Stimulated activated CD8-positive, alpha-beta memory T cell treated with anti-CD3 and anti-CD28 coated beads, Interleukin-4, amount 100 ng/mL, for 1 hour (primary cell): ENCODE data around the gene NDUFAF7.
"Not testable (repeated sequence)": the region's sequence is repeated elsewhere in the genome, so short reads cannot be mapped to it uniquely, and the experiment has no call there.

Source experiments
- DNase-seq, 2 donors: peaks; one replicate each; pipeline ENCODE4 v3.0.0-alpha.2; 2020; ENCODE audit warnings: low read depth in 2 of 2, low spot score in 1 of 2

NDUFAF7 gene

DNA sequence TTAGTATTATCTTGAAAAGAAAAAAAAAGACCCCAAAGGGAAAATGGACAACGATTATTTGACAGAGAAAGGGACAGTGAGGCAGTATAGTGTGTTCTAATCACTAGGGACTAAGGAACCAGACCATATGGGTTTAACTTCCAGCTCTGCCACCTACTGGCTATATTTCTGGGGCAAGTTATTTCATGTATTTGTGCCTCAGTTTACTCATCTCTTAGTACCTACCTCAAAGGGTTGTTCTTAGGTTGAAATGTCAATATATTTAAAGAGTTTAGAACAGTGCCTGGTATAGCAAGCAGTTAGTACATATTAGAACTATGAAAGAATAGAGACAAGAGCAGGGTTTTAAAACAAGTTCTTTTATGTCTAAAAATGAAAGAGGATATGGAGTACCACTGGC is 50.5 kb downstream of the NDUFAF7 start:
- no peak for DNase-seq

- no peak for DNase-seq
These were observed 51.3 kb downstream of the NDUFAF7 start for GRCh38 chr2:37282746-37283145.

DNA sequence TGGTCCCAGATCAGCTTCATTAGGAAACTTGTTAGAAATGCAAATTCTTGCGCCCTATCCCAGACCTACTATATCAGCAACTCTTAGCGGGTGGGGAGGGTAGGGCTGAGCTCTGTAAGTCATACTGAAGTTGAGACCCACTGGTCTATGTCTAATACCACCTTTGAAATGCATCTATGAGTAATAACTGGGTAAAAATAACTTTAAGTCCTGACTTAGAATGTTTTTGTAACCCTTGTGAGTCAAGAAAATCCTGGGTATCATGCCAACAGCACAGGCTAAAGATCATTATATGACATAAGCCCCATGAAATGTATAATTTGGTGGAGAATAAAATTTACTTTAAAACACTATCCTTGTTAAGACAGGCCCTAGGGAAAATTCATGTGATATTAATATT is 51.7 kb downstream of the NDUFAF7 start:
- DNase-seq, result no peak

GRCh38 chr2:37284381-37284780 is 52.9 kb downstream of the NDUFAF7 start:
- DNase-seq, result no peak

DNA sequence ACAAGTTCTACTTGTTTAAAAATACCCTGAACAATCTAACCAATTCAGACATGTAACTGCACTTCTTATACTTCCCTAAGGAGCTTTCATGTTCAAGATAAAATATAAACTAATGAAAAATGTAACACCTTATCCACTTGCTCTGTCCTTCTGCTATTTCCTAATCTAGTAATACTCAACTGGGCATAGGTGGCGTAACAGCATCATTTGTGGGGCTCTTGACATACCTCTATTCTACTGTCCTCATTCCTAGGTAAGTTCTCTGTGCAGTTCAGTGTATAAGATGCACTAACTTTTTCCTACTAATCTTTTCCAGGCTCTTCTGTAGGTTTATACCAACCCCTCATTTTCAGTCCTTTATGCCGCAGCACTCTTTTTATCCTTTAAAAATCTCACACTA is 56.5 kb downstream of the NDUFAF7 start:
- DNase-seq, result no peak

- no peak for DNase-seq
These were observed 60.2 kb downstream of the NDUFAF7 start for GRCh38 chr2:37291680-37292079.

DNA sequence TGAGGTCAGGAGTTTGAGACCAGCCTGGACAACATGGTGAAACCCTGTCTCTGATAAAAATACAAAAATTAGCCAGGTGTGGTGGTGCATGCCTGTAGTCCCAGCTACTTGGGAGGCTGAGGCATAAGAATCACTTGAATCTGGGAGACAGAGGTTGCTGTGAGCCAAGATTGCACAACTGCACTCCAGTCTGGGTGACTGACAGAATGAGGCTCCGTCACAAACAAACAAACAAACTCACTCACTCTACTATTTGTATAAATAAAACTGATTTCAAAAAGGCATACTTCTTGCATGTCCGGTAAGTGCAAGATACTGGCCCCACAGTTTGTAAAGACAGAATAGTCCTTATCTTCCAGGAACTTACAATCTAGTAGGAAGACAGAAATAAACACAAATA is 63.4 kb downstream of the NDUFAF7 start:
- DNase-seq, result not testable (repeated sequence)

GRCh38 chr2:37295469-37296073 is 64.1 kb downstream of the NDUFAF7 start:
- no peak for DNase-seq

- no peak for DNase-seq
These were observed 66.2 kb downstream of the NDUFAF7 start for GRCh38 chr2:37297632-37298031.
